ENCODE data around the gene GRAMD1A.
"Not testable (repeated sequence)": the region's sequence is repeated elsewhere in the genome, so short reads cannot be mapped to it uniquely, and the experiment has no call there.

Gene GRAMD1A

DNA sequence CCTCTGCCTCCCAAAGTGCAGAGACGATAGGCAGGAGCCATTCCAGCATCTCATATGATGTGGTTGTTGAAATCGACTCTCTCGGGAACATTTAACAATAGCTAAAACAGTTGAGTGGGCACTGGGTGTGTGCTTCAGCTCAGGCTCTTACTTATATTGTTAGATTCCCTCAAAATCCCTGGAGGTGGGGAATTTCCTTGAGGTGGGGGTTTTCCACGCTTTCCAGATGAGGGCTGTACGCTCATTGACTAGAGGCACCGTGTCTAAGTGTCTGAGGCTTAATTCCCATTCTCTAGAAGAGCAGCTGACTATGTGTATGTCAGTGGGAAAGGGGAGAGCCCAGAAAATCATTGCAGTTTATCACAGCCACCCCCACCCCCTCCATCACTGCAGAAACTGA, 10.8 kb upstream of the GRAMD1A start:
- no peak for DNase-seq (ENCODE audit: low read depth, low spot score)
- no peak overlapping the region for H3K4me3 ChIP-seq (ENCODE audit: low read depth, low read length)
- in situ Hi-C loops (cut with HindIII; ENCODE audit: low sequenced_read_pairs), result no loop called here
- TF ChIP-seq CTCF (IDR thresholded peaks at IDR 0.05; ENCODE audit: low read depth, low read length), result no peak

DNA sequence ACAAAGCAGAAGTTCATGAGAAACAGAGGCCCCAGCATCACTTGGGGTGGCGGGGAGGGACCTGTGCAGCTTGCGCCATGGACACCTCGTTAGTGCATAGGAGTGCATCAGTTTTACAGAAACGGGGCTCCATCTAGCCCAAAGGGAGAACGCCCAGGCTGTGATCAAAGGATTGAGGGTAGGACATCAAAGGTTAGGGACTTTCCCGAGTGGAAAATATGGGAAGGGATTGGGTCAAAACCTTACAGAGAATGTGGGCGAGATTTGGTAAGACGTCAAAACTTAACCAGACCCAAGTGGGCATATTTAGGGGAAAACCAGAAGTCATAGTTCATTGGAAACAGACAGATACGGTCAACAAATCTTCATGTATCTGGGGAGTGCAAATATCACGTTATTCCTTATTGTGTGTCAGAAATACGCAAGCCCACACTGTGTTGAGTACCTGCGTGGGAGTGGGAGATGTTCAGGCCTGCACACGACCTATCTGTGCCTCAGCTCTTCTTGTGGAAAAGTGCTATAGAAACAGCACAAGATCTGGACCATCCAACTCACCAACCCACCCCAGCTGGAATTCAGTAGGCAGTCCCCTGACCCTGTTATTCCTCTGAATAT, 9.4 kb upstream of the GRAMD1A start:
- in situ Hi-C loops (cut with HindIII; ENCODE audit: low sequenced_read_pairs), result no loop called here
- no peak overlapping the region for H3K4me3 ChIP-seq (ENCODE audit: low read depth, low read length)
- TF ChIP-seq CTCF (IDR thresholded peaks at IDR 0.05; ENCODE audit: low read depth, low read length), result no peak
- no peak for DNase-seq (ENCODE audit: low read depth, low spot score)

GRCh38 chr19:34991542-34992333, 8.4 kb upstream of the GRAMD1A start:
- in situ Hi-C loops (cut with HindIII; ENCODE audit: low sequenced_read_pairs), result no loop called here
- no peak for DNase-seq (ENCODE audit: low read depth, low spot score)
- no peak overlapping the region for H3K4me3 ChIP-seq (ENCODE audit: low read depth, low read length)
- TF ChIP-seq CTCF (IDR thresholded peaks at IDR 0.05; ENCODE audit: low read depth, low read length), result no peak

DNA sequence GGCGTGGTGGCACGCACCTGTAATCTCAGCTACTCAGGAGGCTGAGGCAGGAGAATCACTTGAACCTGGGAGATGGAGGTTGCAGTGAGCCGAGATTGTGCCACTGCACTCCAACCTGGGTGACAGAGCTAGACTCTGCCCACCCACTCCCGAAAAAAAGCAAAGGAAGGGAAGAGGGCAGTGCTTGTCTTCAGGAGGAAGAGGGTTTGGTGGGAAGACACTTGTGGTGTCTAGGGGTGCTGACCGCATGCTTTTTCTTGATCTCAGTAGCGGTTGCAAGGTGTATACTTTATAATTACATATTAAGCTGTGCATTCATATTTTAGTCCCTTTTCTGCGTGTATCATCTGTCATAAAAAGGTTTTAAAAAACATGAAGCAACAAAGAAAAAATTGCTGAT, 7.5 kb upstream of the GRAMD1A start:
- H3K4me3 ChIP-seq (ENCODE audit: low read depth, low read length); DNase-seq (ENCODE audit: low read depth, low spot score); in situ Hi-C loops (cut with HindIII; ENCODE audit: low sequenced_read_pairs): not testable (repeated sequence)

DNA sequence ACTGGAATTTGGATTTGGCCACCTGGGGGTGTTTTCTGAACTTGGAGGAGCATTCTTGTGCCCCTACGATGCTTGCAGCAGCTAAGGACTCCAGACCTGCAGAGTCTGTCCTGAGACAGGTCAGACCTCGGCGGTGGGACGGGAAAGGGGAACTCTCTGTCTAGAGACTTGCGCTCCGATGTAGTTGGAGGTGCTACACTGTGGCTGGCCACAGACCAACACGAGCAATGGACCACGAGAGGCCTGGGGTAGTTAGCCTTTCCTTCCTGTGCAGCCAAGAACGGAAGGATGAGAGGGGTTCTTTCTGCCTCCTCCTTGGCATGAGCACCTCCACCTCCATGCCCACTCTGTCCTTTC, 5.9 kb upstream of the GRAMD1A start:
- no peak for DNase-seq (ENCODE audit: low read depth, low spot score)
- no peak for TF ChIP-seq CTCF (IDR thresholded peaks at IDR 0.05; ENCODE audit: low read depth, low read length)
- H3K4me3 ChIP-seq (ENCODE audit: low read depth, low read length), result no peak overlapping the region
- in situ Hi-C loops (cut with HindIII; ENCODE audit: low sequenced_read_pairs), result no loop called here

DNA sequence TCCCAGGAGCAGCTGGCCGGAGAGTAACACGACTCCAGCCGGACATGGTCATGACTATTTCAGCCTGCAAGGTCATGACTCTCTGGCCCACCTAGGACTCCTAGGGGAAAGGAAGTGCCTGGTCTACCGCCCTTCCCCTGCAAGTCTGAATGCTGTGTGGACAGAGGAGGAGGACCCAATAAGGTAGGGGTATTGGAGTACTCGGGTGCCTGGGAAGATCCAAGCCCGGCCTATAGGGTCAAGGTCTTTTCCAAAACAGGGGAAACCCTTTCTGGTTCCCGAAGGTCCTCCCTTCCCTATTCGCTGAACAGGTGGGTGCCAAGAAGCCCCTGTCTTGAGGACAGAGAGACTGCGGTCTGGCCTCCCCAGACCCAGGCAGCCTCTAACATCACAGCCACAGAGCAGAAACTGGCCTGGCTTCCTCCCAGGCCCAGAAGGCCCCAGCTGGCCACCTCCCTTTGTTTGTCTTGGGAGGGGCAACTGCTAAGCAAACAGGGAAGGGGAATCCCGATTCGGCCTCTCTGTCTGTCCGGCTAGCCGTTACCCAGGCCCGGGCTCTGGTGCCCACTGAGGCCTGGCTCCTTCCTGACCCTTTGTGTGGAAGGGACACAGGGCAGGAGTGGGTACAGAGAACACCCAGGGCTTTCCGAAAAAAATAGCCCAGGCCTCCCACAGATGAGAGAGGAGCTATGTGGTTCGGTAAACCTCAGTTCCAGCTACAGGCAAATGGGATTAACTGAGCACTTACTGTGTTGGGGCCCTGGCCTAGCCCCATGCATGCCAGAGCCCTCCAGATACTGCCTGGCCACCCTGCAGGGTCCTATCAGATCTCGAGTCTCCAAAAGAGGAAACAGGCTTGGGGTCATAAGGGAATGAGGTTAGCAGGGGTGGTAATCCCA, 5.2 kb upstream of the GRAMD1A start:
- in situ Hi-C loops (cut with HindIII; ENCODE audit: low sequenced_read_pairs), result no loop called here
- no peak for TF ChIP-seq CTCF (IDR thresholded peaks at IDR 0.05; ENCODE audit: low read depth, low read length)
- H3K4me3 ChIP-seq (ENCODE audit: low read depth, low read length), result no peak overlapping the region
- DNase-seq (ENCODE audit: low read depth, low spot score), result no peak

Measured in astrocyte of the spinal cord (primary cell).